ENCODE measurements around the gene COL13A1.

Gene COL13A1

GRCh38 chr10:69758310-69758728, 43.4 kb upstream of the COL13A1 start:
- no peak for DNase-seq
- H3K36me3 ChIP-seq = no peaks in the 10 kb centered on the region
- no peak overlapping the region for H3K4me3 ChIP-seq
- intact Hi-C loops (cut with DNase I; ENCODE audit: low total_unique reads) = no loop called here
- H3K27ac ChIP-seq = peak overlapping the region; percentile 77 to 78
- no peak for TF ChIP-seq CTCF (IDR thresholded peaks at IDR 0.05)
- H3K4me1 ChIP-seq = peaks cover 0 to 21% (median 15%) of the 10 kb centered on the region in 4 donors
- no peaks in the 10 kb centered on the region for H3K9me3 ChIP-seq
- H3K27me3 ChIP-seq = no peaks in the 10 kb centered on the region

- Histone ChIP-seq H3K36me3 (no peaks in the 10 kb centered on the region), H3K27ac (no peak overlapping the region), H3K27me3 (no peaks in the 10 kb centered on the region), H3K4me3 (no peak overlapping the region), H3K9me3 (no peaks in the 10 kb centered on the region), H3K4me1 (peaks cover 0 to 21% (median 15%) of the 10 kb centered on the region in 4 donors)
- intact Hi-C loops (cut with DNase I; ENCODE audit: low total_unique reads) = no loop called here
- no peak for DNase-seq
- TF ChIP-seq CTCF (IDR thresholded peaks at IDR 0.05) = no peak
Measured at GRCh38 chr10:69759641-69760040, 42.1 kb upstream of the COL13A1 start.

GRCh38 chr10:69760072-69760471, 41.6 kb upstream of the COL13A1 start:
- intact Hi-C loops (cut with DNase I; ENCODE audit: low total_unique reads) = no loop called here
- Histone ChIP-seq H3K36me3 (no peaks in the 10 kb centered on the region), H3K27me3 (no peaks in the 10 kb centered on the region), H3K27ac (no peak overlapping the region), H3K4me3 (no peak overlapping the region), H3K9me3 (no peaks in the 10 kb centered on the region), H3K4me1 (peaks cover 0 to 21% (median 15%) of the 10 kb centered on the region in 4 donors)
- no peak for TF ChIP-seq CTCF (IDR thresholded peaks at IDR 0.05)
- no peak for DNase-seq

GRCh38 chr10:69761320-69761719, 40.4 kb upstream of the COL13A1 start:
- no peak for TF ChIP-seq CTCF (IDR thresholded peaks at IDR 0.05)
- no peaks in the 10 kb centered on the region for H3K9me3 ChIP-seq
- H3K36me3 ChIP-seq = no peaks in the 10 kb centered on the region
- peaks cover 0 to 27% (median 17%) of the 10 kb centered on the region in 4 donors for H3K4me1 ChIP-seq
- H3K27me3 ChIP-seq = no peaks in the 10 kb centered on the region
- intact Hi-C loops (cut with DNase I; ENCODE audit: low total_unique reads) = no loop called here
- H3K4me3 ChIP-seq = no peak overlapping the region
- no peak for DNase-seq
- no peak overlapping the region for H3K27ac ChIP-seq

- Histone ChIP-seq H3K27me3 (no peaks in the 10 kb centered on the region), H3K4me3 (no peak overlapping the region), H3K36me3 (no peaks in the 10 kb centered on the region), H3K27ac (peak overlapping the region in 1 of 2 donors; percentile 37), H3K9me3 (no peaks in the 10 kb centered on the region), H3K4me1 (peaks cover 0 to 35% (median 22%) of the 10 kb centered on the region in 4 donors)
- intact Hi-C loops (cut with DNase I; ENCODE audit: low total_unique reads) = no loop called here
- DNase-seq = no peak
- TF ChIP-seq CTCF (IDR thresholded peaks at IDR 0.05) = no peak
Measured at GRCh38 chr10:69766161-69766910, 35.4 kb upstream of the COL13A1 start.

Data from tibial artery (tissue), 4 donors.